ENCODE data around the gene MFRP.

MFRP gene

DNA sequence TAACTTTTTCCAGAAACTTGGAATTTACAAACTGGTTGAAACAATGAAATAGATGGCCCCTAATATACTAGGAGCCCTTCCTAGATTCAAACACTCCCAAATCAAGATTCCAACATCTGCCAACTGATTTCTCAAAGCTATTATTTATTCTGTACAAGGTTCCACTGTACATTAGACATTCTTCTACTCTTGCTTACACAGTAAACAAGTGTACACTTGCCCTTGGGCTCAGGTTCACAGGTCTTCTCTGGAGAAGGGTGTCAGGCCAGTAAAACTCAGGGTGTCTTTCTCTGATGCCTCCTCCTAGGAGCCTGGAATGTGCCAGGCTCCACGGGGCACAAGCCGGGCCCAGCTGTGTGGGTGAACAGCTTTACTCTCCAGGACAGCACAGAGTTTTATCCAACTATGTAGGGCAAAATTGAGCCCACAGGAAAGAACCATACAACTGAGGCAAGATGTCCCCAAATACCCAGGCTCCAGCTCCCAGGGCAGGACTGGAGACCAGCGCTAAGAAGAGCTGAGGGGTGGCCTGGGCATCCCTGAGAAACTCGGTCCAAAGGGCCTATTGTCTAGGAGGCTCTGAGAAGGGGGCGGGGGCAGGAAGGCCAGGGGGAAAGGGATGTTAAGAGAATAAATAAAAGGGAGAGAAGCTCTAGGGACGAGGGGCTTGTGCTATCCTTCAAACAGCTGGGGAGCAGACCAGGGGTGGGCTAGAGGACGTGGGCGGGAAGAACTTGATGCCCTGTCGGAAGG, 8.8 kb upstream of the MFRP start:
- no peak for DNase-seq

DNA sequence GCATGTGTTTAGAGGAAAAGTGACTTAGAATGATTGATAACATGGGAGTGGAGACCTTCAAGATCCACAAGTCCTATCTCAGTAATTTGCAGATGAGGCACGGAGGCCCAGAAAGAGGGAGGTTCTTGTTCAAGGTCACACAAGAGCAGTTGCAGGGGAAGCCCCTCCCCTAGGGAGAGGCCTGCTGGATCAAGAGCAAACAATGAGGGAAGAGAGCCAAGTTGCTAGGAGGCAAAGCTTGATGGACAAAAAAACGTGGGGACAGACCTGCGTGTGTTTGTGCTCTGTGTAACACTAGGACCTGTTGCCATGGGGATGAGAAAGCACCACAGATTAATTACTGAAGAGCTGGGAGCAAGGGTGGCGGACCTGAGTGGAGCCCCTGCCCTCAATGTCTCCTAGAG, 6.4 kb upstream of the MFRP start:
- no peak for DNase-seq

DNA sequence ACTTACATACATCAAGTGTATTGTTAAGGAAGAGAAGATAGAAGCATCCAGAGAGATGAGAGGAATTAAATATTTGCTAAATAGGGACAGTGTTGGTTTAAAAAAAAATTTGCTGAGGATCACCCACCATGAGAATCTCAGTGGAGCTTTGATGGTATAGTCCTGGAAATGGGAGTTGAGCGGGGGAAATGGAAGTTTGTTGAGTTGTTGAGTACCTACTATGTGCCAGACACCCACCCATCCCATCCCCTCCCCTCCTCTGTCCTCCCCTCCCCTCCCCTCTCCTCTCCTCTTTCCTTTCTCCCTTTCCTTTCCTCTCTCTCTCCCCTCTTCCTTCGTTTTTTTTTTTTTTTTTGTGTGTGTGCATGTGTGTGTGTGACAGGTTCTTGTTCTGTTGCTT, 4.7 kb upstream of the MFRP start:
- no peak for DNase-seq

DNA sequence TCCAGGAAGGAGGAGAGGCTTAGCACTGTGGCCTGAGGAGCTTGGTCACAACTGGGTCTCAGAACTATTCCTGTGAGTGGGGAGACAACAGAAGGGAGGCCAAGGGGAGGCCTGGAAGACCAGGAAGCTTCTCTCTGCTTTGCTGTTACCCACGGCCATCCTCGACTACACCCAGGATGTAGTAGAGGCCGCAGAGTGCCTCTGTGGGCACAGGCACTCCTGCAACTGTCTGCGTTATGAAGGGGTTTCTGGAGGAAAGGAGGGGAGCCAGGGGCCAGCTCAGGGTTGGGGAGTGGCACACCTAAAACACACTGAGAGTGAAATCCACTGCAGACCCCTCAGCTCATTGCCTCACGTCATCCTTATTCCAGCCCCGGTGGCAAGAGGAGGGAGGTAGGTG, 3.8 kb upstream of the MFRP start:
- DNase-seq, result no peak

DNA sequence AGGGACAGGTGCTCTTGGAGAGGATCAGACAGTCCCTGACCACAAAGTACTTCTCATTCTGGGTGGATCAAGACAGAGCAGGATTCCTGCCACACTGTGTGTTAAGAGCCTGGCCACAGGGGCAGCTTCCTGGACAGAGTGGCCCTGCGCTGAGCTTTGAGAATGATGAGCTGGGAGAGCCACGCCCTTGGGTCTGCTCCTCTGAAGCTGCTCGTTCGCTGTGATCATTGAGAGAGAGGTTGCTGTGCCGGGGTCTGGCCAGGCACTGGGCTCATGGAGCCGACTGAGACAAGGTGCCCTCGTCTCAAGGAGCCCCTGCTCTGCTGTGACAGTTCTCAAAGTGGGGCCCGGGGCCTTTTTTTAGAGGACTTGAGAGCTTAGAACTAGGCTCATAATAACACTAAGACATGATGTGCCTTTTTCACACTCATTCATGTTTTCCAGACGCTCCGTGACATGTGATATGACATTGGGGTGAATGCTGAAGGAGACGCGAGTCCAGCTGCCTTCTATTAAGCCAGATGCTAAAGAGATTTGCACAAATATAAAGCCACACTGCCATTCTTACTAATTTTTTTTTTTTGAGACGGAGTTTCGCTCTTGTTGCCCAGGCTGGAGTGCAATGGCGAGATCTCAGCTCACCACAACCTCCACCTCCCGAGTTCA, 1.6 kb upstream of the MFRP start:
- no peak for DNase-seq

DNA sequence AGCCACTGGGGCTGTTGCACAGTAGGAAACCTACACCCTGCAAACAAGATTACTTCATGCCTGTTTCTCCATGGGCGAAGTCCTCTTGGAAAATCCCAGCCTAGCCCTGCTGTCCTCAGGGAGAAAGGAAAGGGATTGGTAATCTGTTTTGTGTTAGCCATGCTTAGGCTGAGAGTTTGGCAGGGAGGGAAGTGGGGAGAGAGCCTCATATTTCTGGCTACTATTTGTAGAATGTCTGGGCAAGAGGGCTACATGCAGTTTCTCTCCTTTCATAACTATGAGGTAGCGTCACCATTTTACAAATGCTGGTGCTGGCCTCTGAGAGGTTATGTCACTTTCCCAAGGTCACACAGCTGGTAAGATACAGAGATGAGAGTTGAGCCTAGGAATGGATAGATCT, 737 bp upstream of the MFRP start:
- no peak for DNase-seq

DNA sequence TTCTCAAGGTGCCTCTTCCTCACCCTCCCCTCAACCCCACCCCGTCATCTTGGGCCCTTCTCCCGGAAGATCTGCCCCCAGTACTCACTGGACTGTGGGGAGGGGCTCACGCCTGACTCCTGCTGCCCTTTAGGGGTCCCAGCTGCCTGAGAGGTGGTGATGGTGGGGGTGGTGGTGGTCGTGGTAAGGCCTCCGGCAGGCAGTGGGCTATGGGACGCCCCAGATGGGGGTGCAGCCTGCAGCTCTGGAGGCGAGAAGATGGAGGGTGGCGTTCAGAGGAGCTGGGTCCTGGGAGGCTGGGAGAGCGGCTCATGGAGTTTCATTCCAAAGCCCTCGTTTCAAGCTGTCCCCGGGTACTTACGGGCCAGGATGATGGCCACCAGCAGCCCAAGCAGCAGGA, 820 bp downstream of the MFRP start:
- no peak for DNase-seq

DNA sequence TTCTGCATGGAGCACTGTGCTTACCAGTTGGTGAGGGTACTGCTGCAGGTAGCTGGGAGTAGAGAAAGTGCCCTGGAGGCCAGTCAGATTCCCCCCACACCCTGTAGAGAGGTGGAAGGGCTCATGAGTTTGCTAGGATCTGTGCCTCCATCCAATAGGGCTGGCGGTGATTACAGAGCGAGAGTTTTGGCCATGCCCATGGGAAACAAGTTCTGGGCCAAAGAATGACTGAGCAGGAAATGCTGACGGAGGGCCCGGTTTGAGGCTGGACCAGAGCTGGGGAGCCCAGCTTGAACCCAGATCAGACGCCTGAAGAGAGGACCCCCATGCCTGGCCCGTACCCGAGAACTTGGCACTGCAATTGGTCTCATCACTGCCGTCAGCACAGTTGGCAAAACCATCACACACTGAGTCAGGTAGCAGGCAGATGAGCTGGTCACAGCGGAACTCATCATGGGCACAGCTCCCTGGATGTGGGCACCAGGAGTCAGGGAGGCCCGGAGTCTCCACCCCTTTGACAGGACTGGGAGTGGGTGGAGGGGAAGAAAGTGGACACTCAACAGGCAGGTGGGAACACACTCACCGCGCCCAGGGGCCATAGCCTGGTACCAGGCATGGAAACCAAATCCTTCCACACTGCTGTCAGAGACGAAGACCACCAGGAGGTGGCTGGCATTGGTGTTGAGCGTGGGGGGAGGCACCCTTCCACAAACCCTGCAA, 2.1 kb downstream of the MFRP start:
- DNase-seq, result no peak

DNA sequence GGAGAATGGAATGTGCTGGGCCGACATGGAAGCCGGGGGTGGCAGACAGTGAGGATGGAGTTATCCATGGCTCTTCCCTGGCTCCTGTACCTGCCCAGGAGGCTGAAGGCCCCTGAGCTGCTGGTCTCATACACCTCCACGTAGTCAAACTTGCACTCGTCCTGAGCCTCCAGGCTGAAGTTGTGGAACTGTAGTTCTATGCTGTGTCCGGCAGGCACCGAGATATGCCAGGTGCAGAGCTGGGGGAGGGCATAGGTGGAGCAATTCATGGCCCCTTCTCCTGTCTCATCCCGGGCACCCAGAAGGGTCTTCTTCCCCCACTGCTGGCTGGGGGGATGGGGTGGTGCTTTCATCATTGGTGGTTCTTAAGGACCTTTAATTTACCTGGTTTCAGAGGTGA, 2.8 kb downstream of the MFRP start:
- DNase-seq, result no peak

DNA sequence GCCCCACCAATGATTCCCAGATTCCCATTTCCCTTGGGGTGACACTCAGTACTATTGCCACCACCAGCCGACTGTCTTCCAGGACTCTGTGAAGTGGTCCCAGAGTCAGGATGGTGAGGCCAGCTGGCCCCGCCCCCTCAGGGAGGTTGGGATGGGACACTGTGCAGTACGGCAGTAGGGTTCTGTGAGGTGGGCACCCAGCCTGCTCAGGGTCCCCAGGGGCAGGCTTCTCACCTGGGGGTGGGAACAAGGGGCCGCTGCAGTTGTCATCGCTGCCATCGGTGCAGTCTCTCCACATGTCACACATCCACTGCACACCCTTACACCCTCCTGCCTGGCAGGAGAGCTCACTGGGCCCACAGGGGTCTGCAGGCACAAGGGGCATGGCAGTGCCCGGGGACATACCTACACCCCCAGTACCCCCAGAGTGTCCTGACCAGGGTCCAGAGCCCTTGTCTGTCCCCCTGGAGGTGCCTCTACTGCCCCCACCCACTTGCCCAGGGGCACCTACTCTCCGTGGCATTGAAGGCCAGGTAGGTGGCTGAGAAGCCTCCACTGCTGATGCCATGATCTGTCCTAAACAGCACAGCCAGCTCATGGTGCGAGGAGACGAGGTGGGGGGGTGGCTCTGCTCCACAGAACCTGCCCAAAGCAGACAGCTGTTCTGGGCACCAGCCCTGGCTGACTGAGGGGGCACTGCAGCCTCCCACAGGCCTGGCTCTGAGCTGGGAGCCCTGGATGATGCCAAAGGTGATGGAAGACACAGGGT, 4.0 kb downstream of the MFRP start:
- DNase-seq, result no peak

DNA sequence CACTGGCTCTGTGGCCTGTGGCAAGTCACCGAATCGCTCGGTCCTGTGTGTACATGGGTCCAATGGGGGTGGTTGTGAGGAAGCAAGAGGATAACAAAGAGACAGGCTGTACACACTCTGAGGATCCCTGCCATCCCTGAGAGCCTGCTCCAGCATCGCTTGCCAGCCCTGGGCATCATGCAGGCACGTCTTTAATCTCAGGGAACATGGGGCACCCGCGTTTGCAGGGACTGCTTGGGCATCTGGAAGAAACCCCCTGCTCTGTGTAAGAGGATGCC, 4.5 kb downstream of the MFRP start:
- DNase-seq, result no peak

DNA sequence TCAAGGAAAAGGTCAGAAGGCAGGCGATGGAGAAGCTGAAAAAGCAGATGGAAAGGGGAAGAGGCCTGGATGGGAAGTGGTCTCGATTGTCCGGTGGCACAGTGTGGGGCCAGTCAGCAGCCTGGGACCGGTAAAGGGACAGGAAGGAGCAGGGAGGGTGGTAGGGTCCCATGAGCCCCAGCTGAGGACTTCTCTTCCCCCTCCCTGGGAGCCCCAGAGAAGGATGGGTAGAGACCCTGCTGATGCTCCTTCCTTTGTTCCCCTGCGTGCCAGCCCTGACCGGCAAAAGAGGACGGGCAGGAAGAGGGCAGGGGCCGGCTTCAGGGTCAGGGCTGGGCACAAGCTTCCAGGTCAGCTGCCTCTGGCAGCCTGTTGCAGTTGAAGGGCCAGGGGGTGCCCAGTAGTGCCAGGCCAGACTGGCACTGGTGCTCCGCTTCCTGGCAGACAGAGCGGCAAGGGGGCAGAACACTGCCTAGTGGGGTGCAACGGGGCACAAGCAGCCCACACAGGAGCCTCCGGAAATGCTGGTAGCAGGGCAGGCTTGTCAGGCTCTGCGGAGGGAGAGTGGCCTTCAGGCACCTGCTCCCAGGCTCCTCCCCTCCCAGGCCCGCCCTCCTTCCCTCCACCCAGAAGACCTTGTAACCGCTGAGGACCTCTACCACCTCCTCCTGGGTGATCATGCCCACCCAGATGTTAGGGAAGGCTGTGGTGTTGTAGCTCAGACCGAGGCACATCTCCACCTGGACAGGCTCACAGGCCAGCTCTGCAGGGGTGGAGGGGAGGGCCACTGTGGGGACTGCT, 5.1 kb downstream of the MFRP start:
- no peak for DNase-seq

DNA sequence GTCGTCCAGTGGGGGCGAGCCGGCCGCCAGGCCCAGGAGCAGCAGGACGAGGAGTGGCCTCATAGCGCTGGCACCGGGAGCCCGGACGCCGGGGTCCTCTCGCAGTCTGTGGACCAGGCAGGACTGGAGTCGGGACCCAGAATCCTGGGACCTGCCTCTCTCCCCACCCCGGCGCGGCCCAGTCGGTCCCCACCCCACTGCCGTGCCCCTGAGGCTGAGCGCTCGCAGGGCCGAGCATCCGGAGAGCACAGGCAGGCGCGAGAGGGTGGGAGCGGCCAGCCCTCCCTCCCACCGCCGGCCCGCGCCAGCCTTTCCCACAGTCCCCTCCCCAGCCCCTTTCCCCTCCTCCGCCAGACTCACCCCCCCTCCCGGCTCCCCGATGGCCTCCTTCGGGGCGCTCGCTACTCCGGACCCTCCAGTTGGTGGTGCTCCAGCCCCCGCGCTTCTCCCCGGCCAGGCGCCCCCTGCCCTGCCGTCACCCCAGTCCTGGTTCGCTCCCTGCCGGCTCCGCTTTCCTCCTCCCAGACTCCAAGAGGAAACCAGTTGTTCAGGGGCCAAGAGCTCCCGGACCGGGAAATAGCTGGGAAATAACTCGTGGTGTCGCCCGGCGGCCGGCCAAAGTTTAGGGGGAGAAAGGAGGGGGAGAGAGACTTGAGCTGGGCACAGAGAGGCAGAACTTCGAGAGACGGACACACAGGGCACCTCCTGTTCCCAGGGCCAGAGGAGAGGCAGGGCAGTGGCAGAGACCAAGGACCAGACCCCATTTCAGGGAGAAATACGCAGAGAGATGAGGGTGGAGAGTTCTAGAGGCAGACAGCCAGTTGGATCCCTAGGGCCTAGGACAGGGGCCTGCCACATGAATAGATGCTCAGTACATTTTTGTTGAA, 5.9 kb downstream of the MFRP start, which contains the start of gene C1QTNF5:
TSS of gene C1QTNF5 (minus strand) at position 549 of the 887 bp plus-strand sequence. CDS start at position 63, 486 bp downstream.
- DNase-seq, result no peak

DNA sequence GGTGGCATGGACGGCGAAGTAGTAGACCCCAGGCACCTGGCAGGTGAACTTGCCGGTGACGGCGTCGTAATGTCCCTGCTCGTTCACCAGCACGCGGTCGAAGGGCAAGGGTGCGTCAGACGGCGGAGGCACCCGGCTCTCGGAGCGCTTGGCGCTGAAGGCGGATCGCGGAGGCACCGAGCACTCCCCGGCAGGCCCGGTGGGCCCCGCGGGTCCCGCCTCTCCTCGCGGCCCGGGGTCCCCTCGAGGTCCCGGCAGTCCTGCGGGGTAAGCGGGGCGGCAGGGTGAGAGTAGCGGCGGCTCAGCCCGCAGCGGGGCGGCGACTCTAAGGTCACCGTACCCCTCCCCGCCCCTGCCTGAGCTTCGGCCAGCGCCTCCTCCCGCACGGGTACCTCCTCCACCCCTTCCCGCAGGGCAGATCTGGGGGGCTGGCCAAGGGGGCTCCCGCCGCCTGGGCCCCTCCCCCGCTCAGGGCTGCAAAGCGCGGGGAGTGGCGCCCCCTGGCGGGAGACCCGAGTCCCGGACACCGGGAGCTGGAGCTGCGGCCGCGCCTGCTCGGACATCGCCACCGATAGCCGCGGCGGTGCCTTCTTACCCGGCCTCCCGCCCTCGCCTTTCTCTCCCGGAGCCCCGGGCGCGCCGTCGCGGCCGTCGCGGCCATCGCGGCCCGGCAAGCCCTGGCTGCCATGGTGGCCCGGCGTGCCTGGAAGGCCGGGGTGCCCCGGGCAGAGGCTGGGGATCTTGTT, 6.7 kb downstream of the MFRP start:
- DNase-seq, result peak; percentile 50

DNA sequence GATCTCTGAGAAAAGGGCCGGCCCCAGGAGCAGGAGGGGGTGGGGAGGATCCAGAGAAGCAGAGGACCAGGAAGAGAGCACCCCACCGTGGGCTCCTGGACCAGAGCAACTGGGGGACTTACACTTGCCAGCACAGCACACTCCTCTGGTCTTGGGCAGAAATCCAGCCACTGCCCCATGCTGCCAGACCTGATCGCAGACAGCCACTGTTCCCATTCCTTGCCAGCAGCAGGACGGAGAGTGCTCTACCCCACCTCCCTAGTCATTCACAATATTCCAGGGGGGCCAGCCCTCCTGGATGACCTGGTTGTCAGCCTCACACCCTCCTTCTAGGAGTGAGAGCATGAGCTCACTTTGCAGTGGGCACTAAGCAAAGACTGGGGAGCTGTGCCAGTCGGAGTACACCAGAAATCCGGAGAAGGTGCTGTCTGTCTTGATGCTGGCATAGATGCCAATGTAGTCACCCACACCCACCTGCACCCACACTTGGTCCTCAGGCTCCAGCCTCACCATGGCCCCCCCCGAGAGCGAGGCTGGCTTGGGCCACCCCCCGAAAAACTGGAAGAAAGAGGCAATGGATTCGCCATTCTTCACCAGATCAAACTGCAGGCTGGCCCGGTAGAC, 7.4 kb downstream of the MFRP start:
- DNase-seq, result no peak

DNA sequence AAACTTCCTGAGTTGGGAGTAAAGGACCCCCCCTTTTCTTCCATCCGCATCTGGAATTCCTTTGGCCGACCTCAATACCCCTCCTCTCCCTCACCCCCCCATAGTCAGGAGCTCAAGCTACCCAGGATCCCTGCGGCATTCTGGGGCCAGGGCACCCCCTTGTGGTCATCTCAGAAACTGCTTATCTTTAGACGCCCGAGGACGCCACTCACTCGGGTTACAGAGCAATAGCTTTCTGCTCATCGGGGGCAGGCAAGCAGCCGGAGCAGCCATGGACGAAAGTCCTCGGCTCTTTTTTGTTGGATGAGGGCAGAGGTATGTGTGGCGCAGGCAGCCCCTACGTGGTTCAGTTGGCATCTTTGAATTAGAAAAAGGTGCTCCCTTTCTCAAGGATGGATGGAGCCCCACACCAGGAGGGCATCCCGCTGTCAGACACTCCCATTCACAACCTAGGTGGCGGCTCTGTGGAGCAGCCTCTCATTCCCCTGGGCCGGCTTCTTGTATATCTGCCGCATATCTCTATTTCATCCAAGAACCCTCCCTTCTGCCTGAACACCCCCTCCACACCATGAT, 8.1 kb downstream of the MFRP start:
- peak; percentile 79 for DNase-seq

DNA sequence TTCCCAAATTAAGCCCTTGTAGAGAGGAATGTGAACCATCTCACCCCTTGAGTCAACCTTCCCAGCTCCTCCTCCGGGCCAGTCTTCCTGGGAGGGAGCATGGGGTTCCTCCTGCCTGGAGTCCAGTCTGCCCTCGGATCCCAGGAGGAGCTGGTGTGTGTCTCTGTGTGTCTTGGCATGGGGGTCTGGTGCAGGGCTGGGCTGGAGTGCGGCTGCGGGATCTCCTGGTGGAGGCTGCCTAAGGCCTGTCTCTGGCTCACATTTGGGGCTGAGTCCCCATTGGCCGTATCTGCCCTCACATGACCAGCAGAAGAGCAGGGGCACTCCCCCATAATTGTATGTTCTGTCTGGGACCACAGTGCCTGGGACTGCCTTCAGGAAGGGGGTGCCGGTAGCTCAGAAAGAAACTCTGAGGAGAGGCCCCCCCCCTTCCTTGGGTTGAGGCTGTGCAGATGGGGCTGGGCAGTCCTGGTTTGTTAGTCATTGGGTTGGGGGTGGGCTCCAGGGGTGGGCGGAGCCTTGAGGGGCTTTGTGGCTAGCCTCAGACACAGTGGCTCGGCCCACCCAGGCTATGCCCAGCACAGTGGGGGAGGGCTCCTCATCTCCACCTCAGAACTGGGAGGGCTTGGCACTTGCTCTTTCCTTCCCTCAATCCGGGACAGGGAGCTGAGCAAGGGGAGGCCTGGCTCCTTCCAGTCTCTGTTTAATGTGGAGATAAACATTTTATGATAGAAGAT, 8.8 kb downstream of the MFRP start:
- no peak for DNase-seq

DNA sequence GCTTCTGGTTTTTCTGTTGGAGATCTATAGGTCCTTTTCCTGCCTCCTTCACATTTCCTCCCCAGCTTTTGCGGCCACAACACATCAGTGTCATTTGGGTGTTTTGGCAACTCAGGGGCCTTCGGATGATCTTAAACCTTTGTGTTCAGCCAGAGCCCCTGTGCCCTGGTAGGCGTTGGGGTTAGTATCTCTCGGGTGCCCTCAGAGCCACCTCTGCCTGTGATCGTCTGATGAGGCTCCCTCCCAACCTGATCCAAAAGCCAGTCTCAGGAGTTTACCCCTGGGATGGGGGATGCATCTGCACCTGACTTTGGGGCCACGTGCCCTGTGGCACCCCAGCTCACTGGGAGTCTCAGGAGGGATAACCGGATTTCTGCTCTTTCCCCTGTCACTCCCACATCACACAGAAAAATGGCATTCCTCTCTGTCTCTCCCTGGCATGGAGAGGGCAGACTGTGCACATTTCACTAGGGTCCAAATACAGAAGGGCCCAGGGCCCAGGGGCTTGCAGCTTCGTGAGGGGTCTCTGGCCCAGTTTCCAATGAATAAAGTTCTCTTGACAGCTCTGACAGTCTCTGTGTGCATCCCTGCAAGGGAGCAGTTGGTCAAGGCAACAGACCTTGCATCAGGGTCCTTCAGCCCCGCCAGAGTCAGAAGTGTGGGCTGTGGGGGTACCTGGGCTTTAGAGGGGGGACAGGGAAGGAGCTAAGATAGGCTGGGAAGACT, 9.6 kb downstream of the MFRP start:
- DNase-seq, result no peak

All from activated CD4-positive, alpha-beta T cell treated with anti-CD3 and anti-CD28 coated beads, Interleukin-10, Interleukin-2, amounts not matched to agents 100 ng/mL and 50 ng/mL, durations not matched to agents 16 hours and 8 hours (primary cell).